T-cell (primary cell): ENCODE measurements around the gene SORL1. TPM values are rescaled to one million over a fixed set of nuclear protein-coding genes. Genes with fewer than 3 reads are reported as not detected.
"Not testable (repeated sequence)": the region's sequence is repeated elsewhere in the genome, so short reads cannot be mapped to it uniquely, and the experiment has no call there.

Experiments used
- ATAC-seq, 4 experiments: fragments of 200-7000 bp in 3 of 4; fragments of 150-1000 bp in 1 of 4; cut with Tn5 transposase; replicated peaks in 1 of 4; 1 replicate in 3 of 4; 2 replicates in 1 of 4; pipeline ENCODE4 v1.10.0; 2021; ENCODE audit warnings: moderate library complexity in 3 of 4, mild to moderate bottlenecking in 2 of 4, moderate number of reproducible peaks in 1 of 4
- CTCF ChIA-PET, 2 donors: fragments of 300-600 bp; sonication (Branson Sonifier 250); formaldehyde crosslinking; loops; one replicate each; lab custom pipeline; 2022; ENCODE audit warnings: antibody characterized with exemption in 2 of 2; lab: Charles Lee
- POLR2A ChIA-PET, 2 donors: fragments of 300-600 bp; sonication (Branson Sonifier 250); formaldehyde crosslinking; loops; one replicate each; lab custom pipeline; 2022; ENCODE audit warnings: antibody characterized with exemption in 2 of 2; lab: Charles Lee
- DNase-seq, 35 experiments: peaks; one replicate each; pipeline versions ENCODE4 v3.0.0 to v3.0.0-alpha.2; 2013 to 2023
- H3K27ac ChIP-seq: one replicate; pipeline ENCODE4 v1.5.1; 2013; ENCODE audit warnings: low read length
- H3K27me3 ChIP-seq, 2 experiments: replicated peaks in 1 of 2; 1 replicate in 1 of 2; 2 replicates in 1 of 2; pipeline versions ENCODE4 v1.6.1 to v1.7.0; 2013; ENCODE audit warnings: low read length in 1 of 2, mixed read lengths in 1 of 2; ENCODE audit not compliant: control insufficient read depth in 2 of 2, insufficient read depth in 2 of 2; ENCODE audit errors: extremely low read depth in 1 of 2
- H3K36me3 ChIP-seq, 2 donors: 1 replicate in 1 of 2; 2 replicates in 1 of 2; pipeline versions ENCODE4 v1.6.1 to v1.7.0; 2013; ENCODE audit warnings: low read length in 1 of 2; ENCODE audit not compliant: control insufficient read depth in 2 of 2, insufficient read depth in 1 of 2; ENCODE audit errors: extremely low read depth in 1 of 2
- H3K4me1 ChIP-seq, 2 experiments: 1 replicate in 1 of 2; 2 replicates in 1 of 2; pipeline versions ENCODE4 v1.6.1 to v1.7.0; 2013; ENCODE audit warnings: low read length in 2 of 2, mixed read lengths in 1 of 2; ENCODE audit not compliant: insufficient read depth in 2 of 2, control insufficient read depth in 1 of 2; ENCODE audit errors: extremely low read depth in 1 of 2
- H3K4me3 ChIP-seq, 2 donors: 1 replicate in 1 of 2; 2 replicates in 1 of 2; pipeline versions ENCODE4 v1.5.1 to v1.7.0; 2013; ENCODE audit warnings: mild to moderate bottlenecking in 2 of 2, low read length in 1 of 2, moderate library complexity in 1 of 2; ENCODE audit not compliant: control insufficient read depth in 1 of 2; ENCODE audit errors: extremely low read depth in 1 of 2
- H3K9me3 ChIP-seq: 2 replicates; pipeline ENCODE4 v1.7.0; 2013
- H3K27ac Mint-ChIP-seq, 2 donors: one replicate each; pipeline ENCODE4 v1.8.0; 2020 to 2021; ENCODE audit warnings: mild to moderate bottlenecking in 2 of 2, mixed read lengths in 2 of 2
- H3K27me3 Mint-ChIP-seq, 2 donors: one replicate each; pipeline ENCODE4 v1.8.0; 2021 to 2022; ENCODE audit warnings: mixed read lengths in 2 of 2
- H3K36me3 Mint-ChIP-seq: one replicate; pipeline ENCODE4 v1.8.0; 2021; ENCODE audit warnings: mixed read lengths
- H3K4me1 Mint-ChIP-seq, 3 donors: one replicate each; pipeline ENCODE4 v1.8.0; 2020 to 2022; ENCODE audit warnings: mixed read lengths in 3 of 3, mild to moderate bottlenecking in 1 of 3
- H3K4me3 Mint-ChIP-seq, 3 donors: one replicate each; pipeline ENCODE4 v1.8.0; 2020 to 2022; ENCODE audit warnings: mild to moderate bottlenecking in 3 of 3, mixed read lengths in 3 of 3, moderate library complexity in 3 of 3
- H3K9me3 Mint-ChIP-seq, 3 donors: one replicate each; pipeline ENCODE4 v1.8.0; 2020 to 2022; ENCODE audit warnings: mixed read lengths in 3 of 3
- WGBS: methylation state at CpG from one replicate; pipeline ENCODE4 v1.1.5; 2013; ENCODE audit warnings: missing lambda C conversion rate; ENCODE audit not compliant: insufficient coverage; 5-methylcytosine and 5-hydroxymethylcytosine counted together
- total RNA-seq, 35 experiments: library from RNA in 6 of 35; stranded (reverse) in 6 of 35; fragments of 120-200 nt in 1 of 35; gene quantifications; one replicate each; pipeline versions ENCODE4 v1.2.1 to v1.2.4 and lab custom pipeline; 2013 to 2026

The SORL1 gene
- total RNA-seq, 5 donors from 2014 or later (not counting 1 experiment from before 2014, with no cell fraction given), result 361 to 422 (median 392) TPM

DNA sequence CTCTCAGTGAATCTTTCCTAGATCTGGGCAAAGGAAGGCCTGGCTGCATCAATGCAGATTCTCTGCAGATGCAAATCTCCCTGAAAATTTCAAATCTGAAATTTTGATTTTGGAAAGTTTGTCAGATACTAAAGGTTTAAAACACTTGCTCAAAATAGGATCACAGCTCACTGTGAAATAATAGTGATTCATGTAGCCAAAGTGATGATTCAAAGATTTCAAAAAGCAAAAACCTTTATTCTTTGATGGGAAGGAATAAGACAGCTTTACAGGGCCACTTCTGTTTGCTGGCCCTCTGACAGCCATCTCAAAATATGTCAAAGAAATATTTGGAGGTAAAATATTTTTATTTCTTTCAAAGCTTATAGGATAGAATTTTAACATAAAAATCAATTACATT lies 40.8 kb upstream of the SORL1 start:
- H3K4me3 ChIP-seq, H3K4me3 Mint-ChIP-seq, H3K27me3 ChIP-seq, H3K27me3 Mint-ChIP-seq, H3K36me3 ChIP-seq, H3K9me3 Mint-ChIP-seq, H3K4me1 ChIP-seq, H3K36me3 Mint-ChIP-seq, ATAC-seq, POLR2A ChIA-PET, DNase-seq, CTCF ChIA-PET, H3K27ac ChIP-seq, H3K9me3 ChIP-seq: not testable (repeated sequence)
- peaks cover 17 to 29% (median 24%) of the 10 kb centered on the region in 3 donors for H3K4me1 Mint-ChIP-seq
- H3K27ac Mint-ChIP-seq, result peak overlapping the region in 1 of 2 donors; percentile 6

GRCh38 chr11:121412000-121412587 lies 40.0 kb upstream of the SORL1 start:
- no peaks in the 10 kb centered on the region for H3K27me3 ChIP-seq
- ChIA-PET CTCF (interaction anchor here in 1 of 2 donors (0.6 kb wide), 1 partner anchor 15 kb away, joined by 3 read pairs; no protein-coding TSS in a partner anchor), POLR2A (no interaction called here)
- Mint-ChIP-seq H3K4me3 (no peak overlapping the region), H3K36me3 (no peaks in the 10 kb centered on the region), H3K27ac (peak overlapping the region; percentile 40 to 63), H3K27me3 (no peaks in the 10 kb centered on the region), H3K9me3 (no peaks in the 10 kb centered on the region), H3K4me1 (peaks cover 23 to 36% (median 30%) of the 10 kb centered on the region in 3 donors)
- DNase-seq (no peak), ATAC-seq (no peak)
- peaks cover 0 to 16% of the 10 kb centered on the region in 2 experiments for H3K4me1 ChIP-seq
- H3K27ac ChIP-seq, result no peak overlapping the region
- no peaks in the 10 kb centered on the region for H3K36me3 ChIP-seq
- 100% methylated on average over 2 of the region's 4 CpGs for WGBS
- no peaks in the 10 kb centered on the region for H3K9me3 ChIP-seq
- H3K4me3 ChIP-seq, result no peak overlapping the region

DNA sequence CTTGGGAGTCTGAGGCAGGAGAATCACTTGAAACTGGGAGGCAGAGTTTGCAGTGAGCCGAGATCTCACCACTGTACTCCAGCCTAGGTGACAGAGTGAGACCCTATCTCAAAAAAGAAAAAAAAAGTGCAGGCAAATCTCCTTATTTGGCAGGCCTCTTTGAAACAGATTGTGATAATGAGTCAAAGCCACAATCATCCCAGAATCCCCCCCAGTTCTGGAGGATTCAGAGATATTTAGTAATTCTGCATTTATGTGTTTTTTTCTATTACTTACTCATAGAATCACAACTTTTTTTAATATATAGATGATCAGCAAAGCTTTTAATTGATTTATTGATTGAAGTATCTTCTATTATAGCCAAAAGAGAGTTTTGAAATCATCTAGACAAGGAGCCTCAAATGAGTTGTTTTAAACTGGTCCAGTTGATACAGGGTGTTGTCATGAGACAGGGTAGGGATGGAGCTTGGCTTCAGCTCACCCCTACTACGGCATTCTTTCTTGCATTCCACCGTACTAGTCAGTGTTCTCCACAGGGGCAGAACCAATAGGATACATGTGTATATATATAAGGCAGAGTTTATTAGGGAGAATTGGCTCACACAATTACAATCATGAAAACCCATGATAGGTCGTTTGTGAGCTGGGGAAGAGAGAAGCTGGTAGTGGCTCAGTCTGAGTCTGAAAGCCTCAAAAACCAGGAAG lies 39.3 kb upstream of the SORL1 start:
- Histone ChIP-seq H3K4me1 (peaks cover 3 to 23% of the 10 kb centered on the region in 2 experiments), H3K27ac (no peak overlapping the region), H3K4me3 (no peak overlapping the region), H3K27me3 (no peaks in the 10 kb centered on the region), H3K9me3 (no peaks in the 10 kb centered on the region), H3K36me3 (no peaks in the 10 kb centered on the region)
- no peak for DNase-seq
- H3K4me3 Mint-ChIP-seq, result no peak overlapping the region
- ChIA-PET POLR2A (no interaction called here), CTCF (interaction anchor here in 1 of 2 donors (0.6 kb wide), 1 partner anchor 112 kb away, joined by 8 read pairs; no protein-coding TSS in a partner anchor)
- peaks cover 29 to 43% (median 37%) of the 10 kb centered on the region in 3 donors for H3K4me1 Mint-ChIP-seq
- no CpG with 5 or more reads among the region's 4 CpGs for WGBS
- H3K27ac Mint-ChIP-seq, result peak overlapping the region; percentile 44 to 79
- H3K27me3 Mint-ChIP-seq, result no peaks in the 10 kb centered on the region
- H3K36me3 Mint-ChIP-seq, result no peaks in the 10 kb centered on the region
- H3K9me3 Mint-ChIP-seq, result no peaks in the 10 kb centered on the region
- ATAC-seq, result no peak

DNA sequence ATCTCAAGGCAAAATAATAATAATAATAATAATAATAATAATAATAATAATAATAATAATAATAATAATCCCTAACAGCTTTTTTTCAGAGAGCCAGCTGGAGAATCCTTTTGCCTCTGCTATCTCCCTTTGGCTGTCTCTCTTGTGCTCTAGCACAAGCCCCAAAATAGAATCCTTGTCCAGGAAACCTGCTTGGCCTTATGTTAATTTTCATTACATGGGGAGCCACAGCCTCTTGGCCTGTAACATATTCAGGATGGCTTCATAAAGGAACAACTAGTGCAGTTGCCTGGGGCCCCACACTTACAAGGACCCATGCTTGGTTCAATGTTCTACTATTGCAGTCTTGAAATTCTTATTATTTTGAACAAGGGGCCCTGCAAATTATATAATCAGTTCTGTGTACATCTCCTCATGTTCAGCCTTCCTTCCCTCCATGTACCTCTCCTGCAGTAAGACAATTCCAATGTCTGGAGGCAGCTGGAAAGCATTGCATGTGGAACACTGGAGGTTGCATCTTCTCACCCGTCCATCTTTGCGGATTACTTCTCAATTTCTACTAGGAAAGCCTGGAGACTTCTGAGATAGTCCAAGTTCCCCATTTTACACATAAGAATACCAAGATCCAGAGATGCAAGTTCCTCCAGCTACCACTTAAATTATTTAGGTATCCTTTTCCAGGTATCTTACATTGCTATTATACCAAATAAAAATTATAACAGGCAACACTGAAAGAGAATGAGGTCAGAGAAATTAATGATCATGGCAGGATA lies 37.8 kb upstream of the SORL1 start:
- Histone ChIP-seq H3K27ac (no peak overlapping the region), H3K4me3 (no peak overlapping the region), H3K36me3 (no peaks in the 10 kb centered on the region), H3K27me3 (no peaks in the 10 kb centered on the region), H3K4me1 (peaks cover 13 to 36% of the 10 kb centered on the region in 2 experiments), H3K9me3 (no peaks in the 10 kb centered on the region)
- H3K4me1 Mint-ChIP-seq, result peaks cover 43 to 58% (median 52%) of the 10 kb centered on the region in 3 donors
- H3K27ac Mint-ChIP-seq, result peak overlapping the region; percentile 53 to 68
- no peaks in the 10 kb centered on the region for H3K36me3 Mint-ChIP-seq
- H3K4me3 Mint-ChIP-seq, result no peak overlapping the region
- H3K9me3 Mint-ChIP-seq, result no peaks in the 10 kb centered on the region
- ChIA-PET POLR2A (no interaction called here), CTCF (no interaction called here)
- WGBS, result no CpG with 5 or more reads among the region's 2 CpGs
- no peak for ATAC-seq
- DNase-seq, result no peak
- H3K27me3 Mint-ChIP-seq, result no peaks in the 10 kb centered on the region

DNA sequence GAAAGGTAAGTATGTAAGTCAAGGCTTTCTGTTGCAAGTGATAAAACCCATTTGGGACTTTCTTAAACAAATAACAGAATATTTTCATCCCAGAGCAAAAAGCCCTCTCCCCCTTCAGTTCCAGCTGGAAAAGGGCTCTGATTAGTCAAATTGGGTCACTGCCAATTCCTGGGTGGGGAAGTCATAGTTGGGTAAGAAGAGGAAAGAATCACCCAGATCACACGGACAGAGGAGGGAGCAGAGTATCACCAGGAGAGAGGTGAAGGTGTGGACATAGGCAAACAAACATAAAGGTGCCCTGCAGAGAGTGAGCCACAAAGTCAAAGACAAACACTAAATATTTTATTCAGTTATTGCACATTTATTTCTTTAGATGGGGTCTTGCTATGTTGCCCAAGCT lies 36.3 kb upstream of the SORL1 start:
- Histone ChIP-seq H3K27me3 (no peaks in the 10 kb centered on the region), H3K9me3 (no peaks in the 10 kb centered on the region), H3K4me1 (peaks cover 13 to 50% of the 10 kb centered on the region in 2 experiments), H3K36me3 (no peaks in the 10 kb centered on the region), H3K27ac (no peak overlapping the region), H3K4me3 (no peak overlapping the region)
- DNase-seq (no peak), ATAC-seq (no peak)
- no peaks in the 10 kb centered on the region for H3K9me3 Mint-ChIP-seq
- no peaks in the 10 kb centered on the region for H3K27me3 Mint-ChIP-seq
- no peak overlapping the region for H3K4me3 Mint-ChIP-seq
- ChIA-PET CTCF (no interaction called here), POLR2A (interaction anchor here in 1 of 2 donors (0.7 kb wide), 1 partner anchor 34 kb away, joined by 6 read pairs; no protein-coding TSS in a partner anchor)
- H3K27ac Mint-ChIP-seq, result peak overlapping the region; percentile 68 to 72
- no peaks in the 10 kb centered on the region for H3K36me3 Mint-ChIP-seq
- no CpG with 5 or more reads among the region's 1 CpG for WGBS
- H3K4me1 Mint-ChIP-seq, result peaks cover 50 to 65% (median 63%) of the 10 kb centered on the region in 3 donors

GRCh38 chr11:121417055-121417551 lies 35.0 kb upstream of the SORL1 start:
- H3K9me3 ChIP-seq, result no peaks in the 10 kb centered on the region
- H3K27ac ChIP-seq, result peak overlapping the region; percentile 71
- POLR2A ChIA-PET, result interaction anchor here (0.7 to 0.8 kb wide), 3 partner anchors 16 to 123 kb away, joined by 3 to 11 read pairs (median 3); no protein-coding TSS in a partner anchor
- peak; percentile 57 to 69 (median 62) for ATAC-seq
- no peaks in the 10 kb centered on the region for H3K36me3 Mint-ChIP-seq
- 18% methylated on average over 5 of the region's 7 CpGs for WGBS
- H3K4me1 ChIP-seq, result peaks cover 15 to 51% of the 10 kb centered on the region in 2 experiments
- peaks cover 62 to 75% (median 75%) of the 10 kb centered on the region in 3 donors for H3K4me1 Mint-ChIP-seq
- no peaks in the 10 kb centered on the region for H3K9me3 Mint-ChIP-seq
- peak overlapping the region; percentile 88 to 90 for H3K27ac Mint-ChIP-seq
- no peak overlapping the region for H3K4me3 ChIP-seq
- H3K4me3 Mint-ChIP-seq, result peak overlapping the region in 2 of 3 donors; percentile 24 to 56
- DNase-seq, result peak in 33 of 35 experiments; percentile 22 to 73 (median 52)
- H3K27me3 Mint-ChIP-seq, result no peaks in the 10 kb centered on the region
- CTCF ChIA-PET, result no interaction called here
- H3K27me3 ChIP-seq, result no peaks in the 10 kb centered on the region
- no peaks in the 10 kb centered on the region for H3K36me3 ChIP-seq
